Esophagus muscularis mucosa (tissue), 4 donors: ENCODE measurements around the gene POLDIP2.

Source experiments
- CTCF ChIP-seq, 3 experiments: fragments of 200-600 bp in 2 of 3; fragments of 450-650 bp in 1 of 3; sonication (generic) in 2 of 3; IDR thresholded peaks; one replicate each; pipeline ENCODE4 v1.5.1; 2017 to 2019; ENCODE audit warnings: antibody characterized with exemption in 3 of 3, mild to moderate bottlenecking in 2 of 3, moderate library complexity in 1 of 3
- EP300 ChIP-seq: sonication (generic); formaldehyde crosslinking; IDR thresholded peaks from one replicate; pipeline ENCODE4 v1.6.1; 2017; ENCODE audit warnings: antibody characterized with exemption
- POLR2A ChIP-seq: fragments of 450-650 bp; IDR thresholded peaks from one replicate; pipeline ENCODE4 v1.6.1; 2017; ENCODE audit warnings: antibody characterized with exemption, moderate library complexity, mild to moderate bottlenecking, low read depth
- POLR2AphosphoS5 ChIP-seq, 2 donors: sonication (generic); formaldehyde crosslinking; IDR thresholded peaks; one replicate each; pipeline ENCODE4 v1.6.1; 2017; ENCODE audit warnings: antibody characterized with exemption in 2 of 2

DNA sequence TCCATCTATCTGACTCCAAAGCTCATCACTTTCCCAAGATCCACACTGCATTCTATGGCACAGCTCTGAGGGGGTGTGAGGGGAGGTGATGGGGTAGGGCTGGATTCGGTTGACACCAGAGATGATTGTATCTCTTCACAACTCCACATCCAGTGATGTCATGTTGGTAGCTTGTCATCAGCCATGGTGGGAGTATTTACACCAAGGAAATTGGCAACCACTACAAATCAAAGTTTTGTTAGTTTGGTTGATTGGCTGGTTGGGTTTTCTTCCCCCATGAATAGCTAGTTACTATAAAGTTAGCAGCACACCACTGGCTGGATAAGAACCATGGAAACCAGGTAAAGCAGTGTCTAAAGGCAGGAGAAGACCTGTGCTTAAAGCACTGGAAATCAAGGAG lies 33.7 kb upstream of the POLDIP2 start:
- no peak for TF ChIP-seq CTCF (IDR thresholded peaks at IDR 0.05)
- no peak for TF ChIP-seq EP300
- no peak for TF ChIP-seq POLR2A
- no peak for TF ChIP-seq POLR2AphosphoS5 (IDR thresholded peaks at IDR 0.05)
